Ishikawa (cell line): ENCODE data around the gene VANGL2.

Experiments used
- CEBPB ChIP-seq: IDR thresholded peaks from 2 replicates; pipeline ENCODE4 v1.6.1; 2012
- CREB1 ChIP-seq: IDR thresholded peaks from 2 replicates; pipeline ENCODE4 v1.6.1; 2012; ENCODE audit warnings: low read depth
- EP300 ChIP-seq: IDR thresholded peaks from 2 replicates; pipeline ENCODE4 v1.6.1; 2012; ENCODE audit warnings: borderline replicate concordance
- FOXM1 ChIP-seq: IDR thresholded peaks from 2 replicates; pipeline ENCODE4 v1.6.1; 2012; ENCODE audit warnings: low read depth, borderline replicate concordance
- MAX ChIP-seq: IDR thresholded peaks from 2 replicates; pipeline ENCODE4 v1.6.1; 2012
- RAD21 ChIP-seq: IDR thresholded peaks from 2 replicates; pipeline ENCODE4 v1.6.1; 2012; ENCODE audit warnings: low read depth
- REST ChIP-seq: IDR thresholded peaks from 2 replicates; pipeline ENCODE4 v1.6.1; 2012; ENCODE audit warnings: low read depth, mild to moderate bottlenecking
- USF1 ChIP-seq: IDR thresholded peaks from 2 replicates; pipeline ENCODE4 v1.6.1; 2012
- YY1 ChIP-seq: IDR thresholded peaks from 2 replicates; pipeline ENCODE4 v1.6.1; 2012; ENCODE audit warnings: low read depth

- TF ChIP-seq YY1 (no peak), CREB1 (no peak), REST (no peak), MAX (no peak), EP300 (no peak), RAD21 (no peak), CEBPB (no peak), FOXM1 (no peak), USF1 (no peak)
Observed at GRCh38 chr1:160405331-160405877, 5.0 kb downstream of the VANGL2 start.
